ENCODE results near the gene CLIC6. TPM values are rescaled to one million over a fixed set of nuclear protein-coding genes. Genes with fewer than 3 reads are reported as not detected.
"Not testable (repeated sequence)": the region's sequence is repeated elsewhere in the genome, so short reads cannot be mapped to it uniquely, and the experiment has no call there.

CLIC6 gene
- total RNA-seq, 1 donor from 2014 or later: 12.3 TPM

DNA sequence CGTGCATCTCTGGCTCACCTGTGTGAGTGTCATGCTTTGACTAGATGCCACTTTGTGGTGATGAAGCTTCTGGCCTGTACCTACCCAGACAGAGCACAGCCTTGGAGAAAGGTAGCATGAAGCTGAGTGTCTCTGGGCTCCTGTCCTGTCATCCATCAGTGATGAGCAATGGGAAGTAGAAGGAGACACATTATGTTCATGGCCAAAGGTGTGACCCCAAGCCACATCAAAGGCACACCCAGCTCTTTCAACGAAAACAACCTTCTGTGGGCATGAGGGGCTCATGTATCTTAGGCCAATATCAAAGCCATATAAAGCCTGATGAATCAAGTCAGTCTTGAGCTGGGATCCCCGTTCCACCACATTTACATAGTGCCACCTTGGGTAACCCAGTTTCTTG, 1.0 kb upstream of the CLIC6 start:
- TF ChIP-seq CTCF (IDR thresholded peaks at IDR 0.05): no peak
- H3K27ac ChIP-seq: no peak overlapping the region
- H3K9me3 ChIP-seq: no peaks in the 10 kb centered on the region
- H3K27me3 ChIP-seq: peaks cover 28% of the 10 kb centered on the region
- intact Hi-C loops (cut with DNase I): no loop called here
- no peak overlapping the region for H3K4me3 ChIP-seq
- DNase-seq: no peak
- H3K36me3 ChIP-seq: no peaks in the 10 kb centered on the region
- no peak for ATAC-seq
- H3K4me1 ChIP-seq: peaks cover 6% of the 10 kb centered on the region

GRCh38 chr21:34669149-34669879, 520 bp downstream of the CLIC6 start:
- Histone ChIP-seq H3K9me3 (no peaks in the 10 kb centered on the region), H3K4me3 (peak overlapping the region; percentile 52), H3K27ac (no peak overlapping the region), H3K4me1 (peaks cover 6% of the 10 kb centered on the region), H3K36me3 (no peaks in the 10 kb centered on the region), H3K27me3 (peaks cover 29% of the 10 kb centered on the region)
- intact Hi-C loops (cut with DNase I): no loop called here
- DNase-seq (peak; percentile 81), ATAC-seq (peak; percentile 74)
- no peak for TF ChIP-seq CTCF (IDR thresholded peaks at IDR 0.05)

DNA sequence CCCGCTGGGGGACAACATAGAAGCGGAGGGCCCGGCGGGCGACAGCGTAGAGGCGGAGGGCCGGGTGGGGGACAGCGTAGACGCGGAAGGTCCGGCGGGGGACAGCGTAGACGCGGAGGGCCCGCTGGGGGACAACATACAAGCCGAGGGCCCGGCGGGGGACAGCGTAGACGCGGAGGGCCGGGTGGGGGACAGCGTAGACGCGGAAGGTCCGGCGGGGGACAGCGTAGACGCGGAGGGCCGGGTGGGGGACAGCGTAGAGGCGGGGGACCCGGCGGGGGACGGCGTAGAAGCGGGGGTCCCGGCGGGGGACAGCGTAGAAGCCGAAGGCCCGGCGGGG, 1.1 kb downstream of the CLIC6 start:
- not testable (repeated sequence) for ATAC-seq

GRCh38 chr21:34670220-34670961, 1.6 kb downstream of the CLIC6 start:
- Histone ChIP-seq H3K27ac (peak overlapping the region; percentile 47), H3K27me3 (peaks cover 29% of the 10 kb centered on the region), H3K4me3 (peak overlapping the region; percentile 52), H3K9me3 (no peaks in the 10 kb centered on the region), H3K4me1 (peaks cover 6% of the 10 kb centered on the region), H3K36me3 (no peaks in the 10 kb centered on the region)
- DNase-seq (peak; percentile 72), ATAC-seq (peak; percentile 51)
- TF ChIP-seq CTCF (IDR thresholded peaks at IDR 0.05): no peak
- intact Hi-C loops (cut with DNase I): no loop called here

More for the DNA sequence above, 1.1 kb downstream of the CLIC6 start:
- peak overlapping the region; percentile 47 for H3K27ac ChIP-seq
- H3K36me3 ChIP-seq; H3K4me1 ChIP-seq; H3K9me3 ChIP-seq; DNase-seq; intact Hi-C loops (cut with DNase I): not testable (repeated sequence)
- H3K4me3 ChIP-seq: peak overlapping the region; percentile 52
- peaks cover 29% of the 10 kb centered on the region for H3K27me3 ChIP-seq

DNA sequence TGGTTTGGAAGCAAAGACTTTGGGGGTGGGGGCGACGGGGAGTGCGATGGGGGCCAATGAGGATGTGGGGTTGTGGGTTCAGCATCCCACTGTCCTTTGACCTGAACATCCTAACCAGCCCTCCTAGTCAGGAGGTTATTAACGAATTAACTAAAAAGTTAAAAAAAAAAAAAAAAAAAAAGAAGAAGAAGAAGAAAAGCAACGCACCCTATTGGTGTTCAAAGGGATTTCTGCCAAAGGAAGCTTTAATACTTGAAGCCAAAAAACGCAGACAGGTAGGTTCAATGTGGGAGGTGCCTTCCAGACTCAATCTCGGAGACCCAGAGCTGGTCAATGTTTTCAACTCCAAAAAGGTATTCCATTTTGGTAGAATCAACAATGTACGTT, 2.2 kb downstream of the CLIC6 start:
- Histone ChIP-seq H3K9me3 (no peaks in the 10 kb centered on the region), H3K4me1 (peaks cover 6% of the 10 kb centered on the region), H3K4me3 (peak overlapping the region; percentile 52), H3K27me3 (peaks cover 29% of the 10 kb centered on the region), H3K27ac (no peak overlapping the region), H3K36me3 (no peaks in the 10 kb centered on the region)
- ATAC-seq: no peak
- intact Hi-C loops (cut with DNase I): no loop called here
- TF ChIP-seq CTCF (IDR thresholded peaks at IDR 0.05): no peak
- no peak for DNase-seq

DNA sequence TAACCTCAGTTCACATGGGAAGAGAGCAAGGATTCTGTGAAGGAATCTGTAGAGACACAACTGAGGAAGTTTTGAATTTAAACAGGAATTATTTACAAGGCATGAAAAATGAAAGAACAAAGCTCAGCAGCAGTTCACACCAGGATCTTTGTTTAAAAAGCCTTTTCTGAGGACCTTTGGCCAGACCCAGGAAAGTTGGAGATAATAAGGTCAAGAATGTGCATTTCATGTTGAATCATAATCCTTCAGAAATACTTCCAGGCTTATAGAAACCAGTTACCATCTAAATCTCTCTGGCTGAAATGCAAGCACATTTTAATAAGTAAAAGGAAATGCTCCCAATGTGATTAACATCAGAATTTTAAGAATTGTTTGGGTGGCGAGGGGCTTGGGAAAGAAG, 2.7 kb downstream of the CLIC6 start:
- intact Hi-C loops (cut with DNase I): no loop called here
- Histone ChIP-seq H3K4me1 (peaks cover 6% of the 10 kb centered on the region), H3K4me3 (peak overlapping the region; percentile 52), H3K36me3 (no peaks in the 10 kb centered on the region), H3K27ac (no peak overlapping the region), H3K9me3 (no peaks in the 10 kb centered on the region), H3K27me3 (peaks cover 33% of the 10 kb centered on the region)
- DNase-seq (no peak), ATAC-seq (no peak)
- TF ChIP-seq CTCF (IDR thresholded peaks at IDR 0.05): no peak

All from upper lobe of right lung (tissue), 1 donor.